ENCODE data around the gene SLC40A1. TPM values are rescaled to one million over a fixed set of nuclear protein-coding genes. Genes with fewer than 3 reads are reported as not detected.

The SLC40A1 gene
- polyA plus RNA-seq, 1 donor from 2014 or later = 12.6 TPM

- H3K36me3 ChIP-seq (ENCODE audit: insufficient read depth, low read length) = no peaks in the 10 kb centered on the region
- H3K9ac ChIP-seq (ENCODE audit: low read length) = no peak overlapping the region
- no peaks in the 10 kb centered on the region for H3K9me2 ChIP-seq (ENCODE audit: insufficient read depth, low read length)
- no peak overlapping the region for H2AFZ ChIP-seq (ENCODE audit: low read depth, low read length)
- H3K27ac ChIP-seq (ENCODE audit: low read length) = no peak overlapping the region
- H3K4me3 ChIP-seq (ENCODE audit: low read length) = no peak overlapping the region
- no peak overlapping the region for H3K4me2 ChIP-seq (ENCODE audit: low read length)
- TF ChIP-seq REST (IDR thresholded peaks at IDR 0.05; ENCODE audit: borderline replicate concordance) (no peak), POLR2AphosphoS5 (IDR thresholded peaks at IDR 0.05) (no peak), EP300 (conservative IDR thresholded peaks at IDR 0.05; ENCODE audit: poor library complexity, severe bottlenecking) (no peak), CTCF (IDR thresholded peaks at IDR 0.05; ENCODE audit: poor library complexity, severe bottlenecking) (no peak)
- no peaks in the 10 kb centered on the region for H3K27me3 ChIP-seq (ENCODE audit: insufficient read depth, low read depth, low read length)
- no peaks in the 10 kb centered on the region for H3K9me3 ChIP-seq (ENCODE audit: low read length)
- no peaks in the 10 kb centered on the region for H3F3A ChIP-seq (ENCODE audit: insufficient read depth, low read length, poor library complexity, severe bottlenecking)
- H3K79me2 ChIP-seq (replicated peaks; ENCODE audit: insufficient read depth, low read length) = no peaks in the 10 kb centered on the region
- no peaks in the 10 kb centered on the region for H4K20me1 ChIP-seq (ENCODE audit: insufficient read depth)
Measured at GRCh38 chr2:189528617-189529016, 52.0 kb downstream of the SLC40A1 start.

- TF ChIP-seq REST (IDR thresholded peaks at IDR 0.05; ENCODE audit: borderline replicate concordance) = no peak
- no peak overlapping the region for H3K4me2 ChIP-seq (ENCODE audit: low read length)
Measured at GRCh38 chr2:189527812-189528592, 52.6 kb downstream of the SLC40A1 start.

More at GRCh38 chr2:189527812-189528592, 52.6 kb downstream of the SLC40A1 start:
- H3K27me3 ChIP-seq (ENCODE audit: insufficient read depth, low read depth, low read length) = no peaks in the 10 kb centered on the region
- H3K4me3 ChIP-seq (ENCODE audit: low read length) = no peak overlapping the region
- no peaks in the 10 kb centered on the region for H3K36me3 ChIP-seq (ENCODE audit: insufficient read depth, low read length)
- no peaks in the 10 kb centered on the region for H3K9me3 ChIP-seq (ENCODE audit: low read length)
- no peak overlapping the region for H3K9ac ChIP-seq (ENCODE audit: low read length)
- no peaks in the 10 kb centered on the region for H4K20me1 ChIP-seq (ENCODE audit: insufficient read depth)
- no peak overlapping the region for H2AFZ ChIP-seq (ENCODE audit: low read depth, low read length)
- no peak overlapping the region for H3K27ac ChIP-seq (ENCODE audit: low read length)
- H3F3A ChIP-seq (ENCODE audit: insufficient read depth, low read length, poor library complexity, severe bottlenecking) = no peaks in the 10 kb centered on the region
- H3K79me2 ChIP-seq (replicated peaks; ENCODE audit: insufficient read depth, low read length) = no peaks in the 10 kb centered on the region
- no peaks in the 10 kb centered on the region for H3K9me2 ChIP-seq (ENCODE audit: insufficient read depth, low read length)

Data from neural cell (in vitro differentiated cells).